Measurements from ENCODE around the gene RHAG. TPM values are rescaled to one million over a fixed set of nuclear protein-coding genes. Genes with fewer than 3 reads are reported as not detected.

RHAG gene
- total RNA-seq, 1 experiment from 2014 or later = not detected

DNA sequence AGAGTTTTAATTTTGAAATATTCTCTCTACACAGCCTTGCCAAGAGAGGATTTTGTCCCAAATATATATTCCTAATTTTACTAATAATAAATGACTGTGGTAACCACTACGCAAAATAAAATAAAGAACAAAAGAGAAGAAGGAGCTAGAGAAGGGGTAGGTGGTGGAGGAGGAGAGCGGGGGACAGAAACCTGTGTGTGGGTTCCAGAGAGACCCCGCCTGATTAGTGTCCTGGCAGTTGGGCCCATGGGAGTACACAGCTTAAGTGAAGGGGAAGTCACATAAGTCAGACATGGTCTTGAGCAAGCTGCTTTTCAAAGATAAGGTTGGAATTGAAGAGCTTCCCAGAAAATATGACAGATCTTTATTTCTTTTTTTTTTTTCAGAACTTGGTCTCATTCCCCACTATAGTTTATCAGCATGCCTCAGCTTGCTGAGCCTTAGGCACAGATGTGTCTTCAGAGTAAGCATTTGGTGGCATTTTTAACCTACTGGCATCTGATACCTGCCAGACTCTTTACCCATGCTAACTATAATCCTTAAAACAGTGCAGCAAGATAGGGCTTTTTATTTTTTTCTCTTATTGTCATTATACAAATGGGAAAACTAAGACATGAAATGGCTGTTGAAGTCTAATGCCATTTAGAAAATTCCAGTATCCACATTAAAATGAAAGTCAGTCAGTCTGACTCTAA is 9.6 kb upstream of the RHAG start:
- H4K20me1 ChIP-seq (ENCODE audit: low read length) = no peaks in the 10 kb centered on the region
- ChIA-PET POLR2A (ENCODE audit: unreplicated experiment) (no interaction called here), CTCF (no interaction called here)
- no peaks in the 10 kb centered on the region for H3K36me3 ChIP-seq (ENCODE audit: low read depth, low read length)
- no peak overlapping the region for H3K27ac ChIP-seq (ENCODE audit: low read length)
- H3K9ac ChIP-seq (ENCODE audit: low read length) = no peak overlapping the region
- BruUV-seq (replicated peaks) = no TSS peak
- H3K4me1 ChIP-seq (ENCODE audit: insufficient read depth, low read length) = no peaks in the 10 kb centered on the region
- no peaks in the 10 kb centered on the region for H3K79me2 ChIP-seq (ENCODE audit: low read length)
- H3K4me2 ChIP-seq (ENCODE audit: low read length) = no peak overlapping the region
- TF ChIP-seq, protein P1, sequence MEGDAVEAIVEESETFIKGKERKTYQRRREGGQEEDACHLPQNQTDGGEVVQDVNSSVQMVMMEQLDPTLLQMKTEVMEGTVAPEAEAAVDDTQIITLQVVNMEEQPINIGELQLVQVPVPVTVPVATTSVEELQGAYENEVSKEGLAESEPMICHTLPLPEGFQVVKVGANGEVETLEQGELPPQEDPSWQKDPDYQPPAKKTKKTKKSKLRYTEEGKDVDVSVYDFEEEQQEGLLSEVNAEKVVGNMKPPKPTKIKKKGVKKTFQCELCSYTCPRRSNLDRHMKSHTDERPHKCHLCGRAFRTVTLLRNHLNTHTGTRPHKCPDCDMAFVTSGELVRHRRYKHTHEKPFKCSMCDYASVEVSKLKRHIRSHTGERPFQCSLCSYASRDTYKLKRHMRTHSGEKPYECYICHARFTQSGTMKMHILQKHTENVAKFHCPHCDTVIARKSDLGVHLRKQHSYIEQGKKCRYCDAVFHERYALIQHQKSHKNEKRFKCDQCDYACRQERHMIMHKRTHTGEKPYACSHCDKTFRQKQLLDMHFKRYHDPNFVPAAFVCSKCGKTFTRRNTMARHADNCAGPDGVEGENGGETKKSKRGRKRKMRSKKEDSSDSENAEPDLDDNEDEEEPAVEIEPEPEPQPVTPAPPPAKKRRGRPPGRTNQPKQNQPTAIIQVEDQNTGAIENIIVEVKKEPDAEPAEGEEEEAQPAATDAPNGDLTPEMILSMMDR (conservative IDR thresholded peaks at IDR 0.05; ENCODE audit: low read depth, low read length) = no peak
- intact Hi-C loops (cut with micrococcal nuclease) = no loop called here
- no peaks in the 10 kb centered on the region for H3F3A ChIP-seq (ENCODE audit: low read length, unreplicated experiment)
- no peaks in the 10 kb centered on the region for H3K9me3 ChIP-seq (ENCODE audit: low read length)
- no peaks in the 10 kb centered on the region for H3K27me3 ChIP-seq (ENCODE audit: low read length)
- H3K4me3 ChIP-seq (ENCODE audit: low read length) = no peak overlapping the region
- no peaks in the 10 kb centered on the region for H3K9me2 ChIP-seq (replicated peaks; ENCODE audit: low read length)
- no peak for ATAC-seq
- DNase-seq = no peak
- H2AFZ ChIP-seq (ENCODE audit: low read length) = no peak overlapping the region

DNA sequence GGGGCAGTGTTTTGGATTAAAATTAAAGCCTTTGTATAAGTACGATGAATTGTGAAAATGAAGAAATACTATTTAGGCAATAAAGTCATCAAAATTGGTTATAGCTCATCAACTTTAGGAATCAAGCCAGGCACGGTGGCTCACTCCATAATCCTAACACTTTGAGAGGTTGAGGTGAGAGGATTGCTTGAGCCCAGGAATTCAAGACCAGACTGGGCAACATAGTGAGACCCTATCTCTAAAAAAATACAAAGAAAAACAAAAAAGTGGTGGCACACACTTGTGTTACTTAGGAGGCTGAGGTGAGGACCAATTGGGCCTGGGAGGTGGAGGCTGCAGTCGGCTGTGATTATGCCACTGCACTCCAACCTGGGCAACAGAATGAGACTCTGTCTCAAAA is 8.5 kb upstream of the RHAG start:
- Histone ChIP-seq H3K27me3 (ENCODE audit: low read length) (no peaks in the 10 kb centered on the region), H3K9me3 (ENCODE audit: low read length) (no peaks in the 10 kb centered on the region), H3K9ac (ENCODE audit: low read length) (no peak overlapping the region), H3K4me1 (ENCODE audit: insufficient read depth, low read length) (no peaks in the 10 kb centered on the region), H3K27ac (ENCODE audit: low read length) (no peak overlapping the region), H2AFZ (ENCODE audit: low read length) (no peak overlapping the region), H3K79me2 (ENCODE audit: low read length) (no peaks in the 10 kb centered on the region), H3F3A (ENCODE audit: low read length, unreplicated experiment) (no peaks in the 10 kb centered on the region), H4K20me1 (ENCODE audit: low read length) (no peaks in the 10 kb centered on the region), H3K4me3 (ENCODE audit: low read length) (no peak overlapping the region), H3K4me2 (ENCODE audit: low read length) (no peak overlapping the region), H3K9me2 (replicated peaks; ENCODE audit: low read length) (no peaks in the 10 kb centered on the region), H3K36me3 (ENCODE audit: low read depth, low read length) (no peaks in the 10 kb centered on the region)
- DNase-seq = no peak
- no TSS peak for BruUV-seq (replicated peaks)
- no peak for TF ChIP-seq EZH2 (IDR thresholded peaks at IDR 0.05; ENCODE audit: low read length, unreplicated experiment)
- TF ChIP-seq EZH2phosphoT487 (IDR thresholded peaks at IDR 0.05; ENCODE audit: borderline replicate concordance, low read length) = no peak
- TF ChIP-seq, protein P1 (conservative IDR thresholded peaks at IDR 0.05; ENCODE audit: low read depth, low read length) = no peak
- no peak for ATAC-seq
- ChIA-PET CTCF (no interaction called here), POLR2A (ENCODE audit: unreplicated experiment) (no interaction called here)
- intact Hi-C loops (cut with micrococcal nuclease) = no loop called here

DNA sequence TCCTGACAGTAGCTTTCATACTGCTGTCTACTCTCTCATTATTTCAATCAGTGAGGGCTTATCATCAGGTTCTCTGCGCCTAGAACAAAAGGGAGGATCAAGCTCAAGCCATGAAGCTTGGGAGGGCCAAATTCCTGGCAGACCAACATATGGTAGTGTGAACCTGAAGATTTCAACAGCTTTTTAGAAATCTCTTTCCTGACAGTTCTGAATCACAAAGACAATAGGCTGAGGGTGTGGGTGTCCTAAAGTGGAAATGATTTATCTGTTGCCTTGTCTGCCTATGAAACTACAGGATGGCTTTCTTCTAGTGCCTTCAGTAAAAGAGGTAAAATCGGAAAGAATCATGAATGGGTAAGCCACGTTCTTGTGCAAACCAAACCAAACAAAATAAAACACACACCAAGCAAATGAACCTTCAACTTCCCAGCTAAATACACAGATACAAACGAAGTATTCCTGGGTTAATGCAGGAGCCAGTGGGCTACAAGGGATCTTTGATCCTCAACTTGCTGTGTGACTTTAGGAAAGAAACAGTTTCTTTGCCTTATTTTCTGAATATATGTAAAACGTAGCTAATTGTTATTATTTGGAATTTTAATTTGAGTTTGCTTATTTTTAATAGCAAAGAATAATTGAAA is 2.7 kb upstream of the RHAG start:
- H3F3A ChIP-seq (ENCODE audit: low read length, unreplicated experiment) = no peaks in the 10 kb centered on the region
- no peaks in the 10 kb centered on the region for H3K79me2 ChIP-seq (ENCODE audit: low read length)
- H3K36me3 ChIP-seq (ENCODE audit: low read depth, low read length) = no peaks in the 10 kb centered on the region
- POLR2A ChIA-PET (ENCODE audit: unreplicated experiment) = no interaction called here
- no peaks in the 10 kb centered on the region for H3K27me3 ChIP-seq (ENCODE audit: low read length)
- H3K4me2 ChIP-seq (ENCODE audit: low read length) = no peak overlapping the region
- no peak overlapping the region for H3K9ac ChIP-seq (ENCODE audit: low read length)
- CTCF ChIA-PET = no interaction called here
- ATAC-seq (no peak), DNase-seq (no peak)
- H3K9me2 ChIP-seq (replicated peaks; ENCODE audit: low read length) = no peaks in the 10 kb centered on the region
- no peaks in the 10 kb centered on the region for H4K20me1 ChIP-seq (ENCODE audit: low read length)
- H3K4me3 ChIP-seq (ENCODE audit: low read length) = no peak overlapping the region
- no peak overlapping the region for H3K27ac ChIP-seq (ENCODE audit: low read length)
- H3K4me1 ChIP-seq (ENCODE audit: insufficient read depth, low read length) = peaks cover 8% of the 10 kb centered on the region
- intact Hi-C loops (cut with micrococcal nuclease) = no loop called here
- TF ChIP-seq EZH2 (IDR thresholded peaks at IDR 0.05; ENCODE audit: low read length, unreplicated experiment) = no peak
- BruUV-seq (replicated peaks) = no TSS peak
- H3K9me3 ChIP-seq (ENCODE audit: low read length) = no peaks in the 10 kb centered on the region
- no peak overlapping the region for H2AFZ ChIP-seq (ENCODE audit: low read length)

Measured in PC-3 (cell line).